Fibroblast of skin of abdomen (primary cell): Measurements from ENCODE around the gene LGALS3.

Experiments
- DNase-seq: peaks from one replicate; pipeline ENCODE4 v3.0.0-alpha.2; 2013

The LGALS3 gene

GRCh38 chr14:55191203-55192053 is 62.4 kb downstream of the LGALS3 start, which contains the start of gene DLGAP5:
TSS of gene DLGAP5 (minus strand) at chr14:55191585. CDS start at chr14:55189179, 2,406 bp downstream.
- peak; percentile 96 for DNase-seq

DNA sequence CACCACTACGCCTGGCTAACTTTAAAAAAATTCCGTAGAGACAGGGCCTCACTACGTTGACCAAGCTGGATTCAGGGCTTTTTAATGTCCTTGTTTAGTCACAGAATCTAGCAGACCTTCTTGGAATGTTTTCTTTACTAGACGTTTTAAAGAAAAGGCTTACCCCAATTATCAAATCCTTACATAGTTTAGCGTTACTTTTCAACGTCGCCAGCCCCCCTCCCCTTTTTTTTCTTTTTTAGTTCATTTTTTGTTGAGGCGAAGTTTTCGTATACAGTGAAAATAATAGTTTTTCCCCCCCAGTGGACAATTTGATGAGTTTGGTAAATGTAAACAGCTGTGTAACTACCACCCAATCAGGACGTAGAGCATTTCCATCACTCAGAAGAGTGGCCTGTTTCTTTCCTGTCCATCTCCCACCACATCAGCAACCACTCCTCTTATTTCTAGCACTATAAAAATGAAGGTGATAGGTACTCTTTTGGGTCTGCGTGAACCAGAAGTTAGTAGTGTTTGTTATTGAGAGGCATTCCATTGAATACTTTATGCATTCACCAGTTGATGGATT is 63.1 kb downstream of the LGALS3 start:
- no peak for DNase-seq

DNA sequence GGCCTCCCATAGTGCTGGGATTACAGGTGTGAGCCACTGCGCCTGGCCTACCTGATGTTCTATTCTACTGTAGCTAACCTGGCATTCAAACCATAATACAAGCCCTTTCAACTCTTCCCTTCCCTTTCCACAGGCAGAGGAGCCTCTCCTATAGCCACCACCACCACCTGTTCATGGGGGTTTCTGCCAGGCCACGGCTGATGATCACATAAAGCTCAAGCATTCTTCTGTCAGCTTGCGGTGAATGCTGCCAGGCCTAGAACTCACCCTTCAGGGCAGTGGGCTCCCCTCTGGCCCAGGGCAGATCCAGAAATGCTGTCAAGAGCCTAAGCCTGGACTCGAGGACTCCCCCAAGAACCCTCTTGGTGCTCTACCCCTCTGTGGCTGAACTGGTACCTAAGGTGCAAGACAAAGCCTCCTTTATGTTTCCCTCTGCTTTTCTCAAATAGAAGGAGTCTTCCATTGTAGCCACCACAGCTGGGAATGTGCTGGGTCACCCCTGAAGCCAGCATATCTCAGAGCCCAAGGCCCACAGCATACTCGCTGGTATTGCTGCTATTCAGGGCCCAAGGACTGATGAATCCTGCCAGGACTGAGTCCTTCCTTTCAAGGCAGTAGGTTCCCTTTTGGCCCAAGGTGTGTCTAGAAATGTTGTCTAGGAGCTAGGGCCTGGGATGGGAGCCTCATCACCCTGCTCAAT is 65.8 kb downstream of the LGALS3 start:
- no peak for DNase-seq
